ENCODE results near the gene MGAT5. TPM values are rescaled to one million over a fixed set of nuclear protein-coding genes. Genes with fewer than 3 reads are reported as not detected.

Gene MGAT5
- total RNA-seq, 3 donors from 2014 or later (not counting 1 experiment from before 2014, with no cell fraction given): 39.7 to 58.2 (median 57.0) TPM

- Histone ChIP-seq H3K4me3 (ENCODE audit: low read length) (no peak overlapping the region), H3K36me3 (ENCODE audit: control insufficient read depth, insufficient read depth, low read length) (peaks cover 12% of the 10 kb centered on the region), H3K27me3 (ENCODE audit: control insufficient read depth, insufficient read depth, low read length) (no peaks in the 10 kb centered on the region), H3K27ac (ENCODE audit: low read length) (no peak overlapping the region), H3K9me3 (ENCODE audit: control insufficient read depth, insufficient read depth, low read length) (no peaks in the 10 kb centered on the region), H3K4me1 (ENCODE audit: control insufficient read depth, insufficient read depth, low read length) (no peaks in the 10 kb centered on the region)
- Mint-ChIP-seq H3K9me3 (no peaks in the 10 kb centered on the region), H3K4me3 (no peak overlapping the region), H3K4me1 (peaks cover 0 to 6% of the 10 kb centered on the region in 2 donors), H3K36me3 (no peaks in the 10 kb centered on the region), H3K27ac (no peak overlapping the region), H3K27me3 (ENCODE audit: low read depth in 2 of 2) (no peaks in the 10 kb centered on the region)
- 94% methylated on average over 3 of the region's 3 CpGs for WGBS (ENCODE audit: insufficient coverage)
- DNase-seq: no peak
- intact Hi-C loops (cut with micrococcal nuclease): no loop called here
- TF ChIP-seq, protein P1, sequence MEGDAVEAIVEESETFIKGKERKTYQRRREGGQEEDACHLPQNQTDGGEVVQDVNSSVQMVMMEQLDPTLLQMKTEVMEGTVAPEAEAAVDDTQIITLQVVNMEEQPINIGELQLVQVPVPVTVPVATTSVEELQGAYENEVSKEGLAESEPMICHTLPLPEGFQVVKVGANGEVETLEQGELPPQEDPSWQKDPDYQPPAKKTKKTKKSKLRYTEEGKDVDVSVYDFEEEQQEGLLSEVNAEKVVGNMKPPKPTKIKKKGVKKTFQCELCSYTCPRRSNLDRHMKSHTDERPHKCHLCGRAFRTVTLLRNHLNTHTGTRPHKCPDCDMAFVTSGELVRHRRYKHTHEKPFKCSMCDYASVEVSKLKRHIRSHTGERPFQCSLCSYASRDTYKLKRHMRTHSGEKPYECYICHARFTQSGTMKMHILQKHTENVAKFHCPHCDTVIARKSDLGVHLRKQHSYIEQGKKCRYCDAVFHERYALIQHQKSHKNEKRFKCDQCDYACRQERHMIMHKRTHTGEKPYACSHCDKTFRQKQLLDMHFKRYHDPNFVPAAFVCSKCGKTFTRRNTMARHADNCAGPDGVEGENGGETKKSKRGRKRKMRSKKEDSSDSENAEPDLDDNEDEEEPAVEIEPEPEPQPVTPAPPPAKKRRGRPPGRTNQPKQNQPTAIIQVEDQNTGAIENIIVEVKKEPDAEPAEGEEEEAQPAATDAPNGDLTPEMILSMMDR (IDR thresholded peaks at IDR 0.05): no peak
- no peak for ATAC-seq
These were observed 184.5 kb downstream of the MGAT5 start for GRCh38 chr2:134438371-134438770.

GRCh38 chr2:134440336-134440909 is 186.6 kb downstream of the MGAT5 start:
- no peak overlapping the region for H3K27ac ChIP-seq (ENCODE audit: low read length)
- 98% methylated on average over 12 of the region's 16 CpGs for WGBS (ENCODE audit: insufficient coverage)
- Mint-ChIP-seq H3K4me1 (no peaks in the 10 kb centered on the region), H3K36me3 (no peaks in the 10 kb centered on the region), H3K9me3 (no peaks in the 10 kb centered on the region), H3K4me3 (no peak overlapping the region), H3K27me3 (ENCODE audit: low read depth in 2 of 2) (no peaks in the 10 kb centered on the region), H3K27ac (no peak overlapping the region)
- no peak for DNase-seq
- H3K4me3 ChIP-seq (ENCODE audit: low read length): no peak overlapping the region
- intact Hi-C loops (cut with micrococcal nuclease): no loop called here
- TF ChIP-seq, protein P1 (IDR thresholded peaks at IDR 0.05): no peak
- ATAC-seq: no peak
- no peaks in the 10 kb centered on the region for H3K27me3 ChIP-seq (ENCODE audit: control insufficient read depth, insufficient read depth, low read length)
- peaks cover 17% of the 10 kb centered on the region for H3K36me3 ChIP-seq (ENCODE audit: control insufficient read depth, insufficient read depth, low read length)
- H3K4me1 ChIP-seq (ENCODE audit: control insufficient read depth, insufficient read depth, low read length): no peaks in the 10 kb centered on the region
- no peaks in the 10 kb centered on the region for H3K9me3 ChIP-seq (ENCODE audit: control insufficient read depth, insufficient read depth, low read length)

GRCh38 chr2:134441153-134441863 is 187.4 kb downstream of the MGAT5 start:
- no peaks in the 10 kb centered on the region for H3K36me3 Mint-ChIP-seq

More at GRCh38 chr2:134441153-134441863, 187.4 kb downstream of the MGAT5 start:
- 97% methylated on average over 11 of the region's 11 CpGs for WGBS (ENCODE audit: insufficient coverage)
- Mint-ChIP-seq H3K27me3 (ENCODE audit: low read depth in 2 of 2) (no peaks in the 10 kb centered on the region), H3K9me3 (no peaks in the 10 kb centered on the region), H3K4me3 (no peak overlapping the region), H3K27ac (no peak overlapping the region), H3K4me1 (no peaks in the 10 kb centered on the region)
- H3K36me3 ChIP-seq (ENCODE audit: control insufficient read depth, insufficient read depth, low read length): peaks cover 24% of the 10 kb centered on the region
- intact Hi-C loops (cut with micrococcal nuclease): no loop called here
- H3K27me3 ChIP-seq (ENCODE audit: control insufficient read depth, insufficient read depth, low read length): no peaks in the 10 kb centered on the region
- no peak for ATAC-seq
- H3K4me1 ChIP-seq (ENCODE audit: control insufficient read depth, insufficient read depth, low read length): no peaks in the 10 kb centered on the region
- H3K4me3 ChIP-seq (ENCODE audit: low read length): no peak overlapping the region
- H3K9me3 ChIP-seq (ENCODE audit: control insufficient read depth, insufficient read depth, low read length): no peaks in the 10 kb centered on the region
- H3K27ac ChIP-seq (ENCODE audit: low read length): no peak overlapping the region
- DNase-seq: no peak
- TF ChIP-seq, protein P1 (IDR thresholded peaks at IDR 0.05): no peak
